Thyroid gland (tissue), 4 donors: ENCODE data around the gene ZNF184. TPM values are rescaled to one million over a fixed set of nuclear protein-coding genes. Genes with fewer than 3 reads are reported as not detected.

Source experiments
- DNase-seq, 2 donors: peaks; one replicate each; pipeline ENCODE4 v3.0.0-alpha.2; 2019
- H3K27ac ChIP-seq, 3 donors: fragments of 200-600 bp; sonication (generic); 1 replicate in 2 of 3; 2 replicates in 1 of 3; pipeline ENCODE4 v1.5.1; 2016 to 2019; ENCODE audit warnings: mild to moderate bottlenecking in 1 of 3, moderate library complexity in 1 of 3
- H3K27me3 ChIP-seq: fragments of 200-600 bp; sonication (generic); one replicate; pipeline ENCODE4 v1.5.1; 2019
- H3K36me3 ChIP-seq, 2 donors: fragments of 200-600 bp; sonication (generic); one replicate each; pipeline ENCODE4 v1.5.1; 2016 to 2019
- H3K4me1 ChIP-seq, 2 donors: fragments of 200-600 bp; sonication (generic); one replicate each; pipeline ENCODE4 v1.5.1; 2017 to 2019
- H3K4me3 ChIP-seq, 3 donors: fragments of 200-600 bp; sonication (generic); replicated peaks in 1 of 3; 1 replicate in 2 of 3; 2 replicates in 1 of 3; pipeline ENCODE4 v1.5.1; 2016; ENCODE audit warnings: mild to moderate bottlenecking in 1 of 3
- H3K9me3 ChIP-seq: fragments of 200-600 bp; sonication (generic); one replicate; pipeline ENCODE4 v1.5.1; 2017
- POLR2A ChIP-seq, 2 donors: fragments of 450-650 bp; IDR thresholded peaks; one replicate each; pipeline ENCODE4 v1.6.1; 2017; ENCODE audit warnings: antibody characterized with exemption in 2 of 2, mild to moderate bottlenecking in 2 of 2, moderate library complexity in 1 of 2
- WGBS, 2 donors: methylation state at CpG; one replicate each; pipeline ENCODE4 v1.1.5; 2017; 5-methylcytosine and 5-hydroxymethylcytosine counted together
- intact Hi-C: fragments of 100-400 bp; cut with DNase I; formaldehyde crosslinking; loops from one replicate; pipeline ENCODE4 v1.15.1; 2023
- total RNA-seq, 4 donors: library from RNA; depleted of rRNA; stranded (reverse); fragments of >200 nt; gene quantifications; one replicate each; pipeline ENCODE4 v1.2.3, GENCODE V29; 2016
- TF ChIP-seq, protein P1 (sequence below), 6 experiments: fragments of 200-600 bp in 3 of 6; fragments of 450-650 bp in 3 of 6; sonication (generic) in 3 of 6; IDR thresholded peaks; one replicate each; pipeline ENCODE4 v1.5.1; 2016 to 2019; ENCODE audit warnings: antibody characterized with exemption in 6 of 6, mild to moderate bottlenecking in 2 of 6, inconsistent platforms in 1 of 6, moderate library complexity in 1 of 6

ZNF184 gene
- total RNA-seq, 4 donors from 2014 or later: 7.6 to 12.1 (median 10.9) TPM

DNA sequence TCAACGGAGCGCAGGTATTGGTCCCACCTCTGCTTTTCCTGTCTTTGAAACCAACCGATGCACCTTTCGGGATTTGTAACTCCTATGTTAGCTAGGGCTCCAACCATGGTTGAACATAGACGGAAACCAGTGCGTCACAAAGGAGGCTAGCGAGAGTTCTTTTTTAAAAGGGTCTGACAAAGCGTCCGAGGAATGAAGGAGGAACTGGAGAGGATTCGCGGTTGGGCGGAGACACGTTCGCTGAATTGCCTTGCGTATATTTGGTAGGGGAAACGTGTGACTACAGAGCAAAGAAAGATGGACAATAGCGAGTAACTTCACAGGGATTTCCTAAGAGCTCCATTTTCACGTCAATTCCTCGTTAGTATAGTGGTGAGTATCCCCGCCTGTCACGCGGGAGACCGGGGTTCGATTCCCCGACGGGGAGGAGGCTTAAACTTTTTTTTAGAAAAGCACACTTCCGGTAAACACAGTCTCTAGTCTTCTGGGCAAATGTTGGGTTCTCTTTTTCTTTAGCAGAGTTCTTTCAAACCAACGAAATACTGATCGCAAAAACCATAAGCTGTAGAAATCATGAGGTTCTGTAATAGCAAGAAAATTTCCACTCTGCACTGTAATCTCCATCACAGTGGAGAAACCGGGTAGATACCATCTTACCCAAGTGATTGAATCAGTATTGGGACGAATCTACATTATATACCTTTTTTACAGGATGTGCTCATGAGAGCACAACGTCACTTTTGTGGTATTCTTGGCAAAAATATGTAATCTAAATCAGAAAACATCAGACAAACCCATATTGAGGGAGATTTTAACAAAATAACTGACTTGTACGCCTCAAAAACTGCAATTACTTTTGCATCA lies 6.6 kb upstream of the ZNF184 start:
- Histone ChIP-seq H3K27ac (peak overlapping the region; percentile 95 to 99 (median 98)), H3K36me3 (no peaks in the 10 kb centered on the region), H3K4me3 (peak overlapping the region; percentile 7 to 76 (median 71)), H3K27me3 (no peaks in the 10 kb centered on the region), H3K4me1 (peaks cover 0 to 12% of the 10 kb centered on the region in 2 donors), H3K9me3 (no peaks in the 10 kb centered on the region)
- 3 to 4% methylated on average over 33 of the region's 33 CpGs for WGBS, 2 donors
- DNase-seq: peak; percentile 72 to 79
- intact Hi-C loops: no loop called here
- peak in 1 of 2 donors; percentile 61 for TF ChIP-seq POLR2A (IDR thresholded peaks at IDR 0.05)
- TF ChIP-seq, protein P1, sequence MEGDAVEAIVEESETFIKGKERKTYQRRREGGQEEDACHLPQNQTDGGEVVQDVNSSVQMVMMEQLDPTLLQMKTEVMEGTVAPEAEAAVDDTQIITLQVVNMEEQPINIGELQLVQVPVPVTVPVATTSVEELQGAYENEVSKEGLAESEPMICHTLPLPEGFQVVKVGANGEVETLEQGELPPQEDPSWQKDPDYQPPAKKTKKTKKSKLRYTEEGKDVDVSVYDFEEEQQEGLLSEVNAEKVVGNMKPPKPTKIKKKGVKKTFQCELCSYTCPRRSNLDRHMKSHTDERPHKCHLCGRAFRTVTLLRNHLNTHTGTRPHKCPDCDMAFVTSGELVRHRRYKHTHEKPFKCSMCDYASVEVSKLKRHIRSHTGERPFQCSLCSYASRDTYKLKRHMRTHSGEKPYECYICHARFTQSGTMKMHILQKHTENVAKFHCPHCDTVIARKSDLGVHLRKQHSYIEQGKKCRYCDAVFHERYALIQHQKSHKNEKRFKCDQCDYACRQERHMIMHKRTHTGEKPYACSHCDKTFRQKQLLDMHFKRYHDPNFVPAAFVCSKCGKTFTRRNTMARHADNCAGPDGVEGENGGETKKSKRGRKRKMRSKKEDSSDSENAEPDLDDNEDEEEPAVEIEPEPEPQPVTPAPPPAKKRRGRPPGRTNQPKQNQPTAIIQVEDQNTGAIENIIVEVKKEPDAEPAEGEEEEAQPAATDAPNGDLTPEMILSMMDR (IDR thresholded peaks at IDR 0.05): no peak

DNA sequence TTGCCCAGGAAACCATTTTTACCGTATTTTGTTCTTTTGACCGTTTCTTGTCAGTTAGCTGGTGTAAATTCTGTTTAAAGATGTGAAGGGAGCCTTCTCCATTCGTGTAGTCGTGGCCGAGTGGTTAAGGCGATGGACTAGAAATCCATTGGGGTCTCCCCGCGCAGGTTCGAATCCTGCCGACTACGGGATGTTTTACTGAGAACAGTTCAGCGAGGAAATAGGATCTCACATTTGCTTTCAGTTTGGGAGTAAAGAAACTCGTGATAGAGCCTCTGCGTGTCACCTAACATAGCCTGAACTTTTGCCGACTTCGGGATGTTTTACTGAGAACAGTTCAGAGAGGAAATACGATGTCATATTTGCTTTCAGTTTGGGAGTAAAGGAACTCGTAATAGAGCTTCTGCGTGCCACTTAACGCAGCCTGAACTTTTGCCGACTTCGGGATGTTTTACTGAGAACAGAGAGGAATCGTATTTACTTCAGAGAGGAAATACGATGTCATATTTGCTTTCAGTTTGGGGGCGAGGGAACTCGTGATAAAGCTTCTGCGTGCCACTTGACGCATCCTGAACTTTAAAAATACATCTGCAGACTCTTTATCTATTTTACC lies 5.9 kb upstream of the ZNF184 start:
- Histone ChIP-seq H3K27me3 (no peaks in the 10 kb centered on the region), H3K4me3 (peak overlapping the region; percentile 7 to 76 (median 71)), H3K4me1 (peaks cover 0 to 12% of the 10 kb centered on the region in 2 donors), H3K27ac (peak overlapping the region; percentile 95 to 99 (median 98)), H3K36me3 (no peaks in the 10 kb centered on the region), H3K9me3 (no peaks in the 10 kb centered on the region)
- DNase-seq: peak; percentile 94 to 95
- no peak for TF ChIP-seq POLR2A (IDR thresholded peaks at IDR 0.05)
- TF ChIP-seq, protein P1 (IDR thresholded peaks at IDR 0.05): peak in 1 of 6 experiments; percentile 1
- intact Hi-C loops: no loop called here
- WGBS, 2 donors: 0 to 1% methylated on average over 28 of the region's 28 CpGs

DNA sequence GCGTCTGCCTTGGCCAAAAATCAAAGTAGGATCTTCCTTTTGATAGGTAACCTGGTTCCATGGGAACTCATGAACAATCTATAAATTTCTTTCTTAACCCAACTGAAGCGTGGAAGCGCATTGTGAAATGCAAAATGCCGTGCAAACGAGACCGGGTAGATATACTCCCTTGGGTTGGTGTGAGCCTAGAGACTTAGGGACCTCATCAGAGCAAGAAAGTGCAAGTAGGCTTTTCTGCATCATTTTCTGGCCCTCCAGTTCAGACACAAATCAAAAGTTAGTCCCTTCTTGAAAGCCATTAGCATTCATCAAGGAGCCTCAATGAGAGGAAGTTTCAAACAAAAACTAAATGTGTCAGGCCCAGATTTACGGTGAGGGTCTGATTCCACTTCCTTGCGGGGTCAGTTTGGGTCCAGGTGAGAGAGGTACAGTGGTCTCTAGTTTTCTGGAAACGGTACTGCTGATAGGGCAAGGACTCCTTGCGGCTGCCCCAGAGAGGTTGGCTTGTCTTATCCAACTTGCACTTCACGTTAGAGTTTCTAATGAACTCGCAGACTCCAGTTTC lies 5.3 kb upstream of the ZNF184 start:
- intact Hi-C loops: no loop called here
- TF ChIP-seq POLR2A (IDR thresholded peaks at IDR 0.05): no peak
- TF ChIP-seq, protein P1 (IDR thresholded peaks at IDR 0.05): peak in 1 of 6 experiments; percentile 3
- H3K27ac ChIP-seq: peak overlapping the region; percentile 95 to 99 (median 98)

DNA sequence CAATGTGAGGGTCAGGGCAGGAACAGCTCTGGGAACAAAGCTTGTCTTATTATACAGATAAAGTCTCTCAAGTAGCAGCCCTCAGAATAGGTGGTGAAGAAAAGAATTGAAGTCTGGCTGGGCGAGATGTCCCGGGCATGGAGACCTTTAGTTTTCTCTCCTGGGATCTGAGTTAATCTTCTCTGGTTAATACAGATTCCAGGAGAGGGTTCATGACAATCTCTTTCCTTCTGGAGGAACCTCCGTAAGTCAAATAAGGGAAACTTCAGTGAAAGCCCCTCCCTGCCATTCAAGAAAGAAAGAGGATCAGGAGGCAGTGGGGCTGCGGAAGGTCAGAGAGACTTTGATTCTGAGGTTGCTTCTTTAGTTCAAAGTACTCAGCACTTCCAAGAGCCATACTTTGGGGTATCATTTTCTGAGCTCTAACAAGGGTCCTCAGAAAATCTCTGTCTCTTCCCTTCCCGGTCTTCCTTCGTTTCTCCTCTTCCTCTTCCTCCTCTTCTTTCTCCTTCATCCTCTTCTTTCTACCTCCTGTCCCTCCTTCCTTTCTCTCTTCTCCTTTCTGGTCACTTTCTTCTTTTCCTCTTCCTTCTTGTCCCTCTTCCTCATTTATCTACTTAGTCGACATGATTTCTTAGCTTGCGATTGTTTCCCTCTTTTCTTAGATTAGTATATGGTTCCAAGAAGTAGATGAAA lies 4.6 kb upstream of the ZNF184 start:
- H3K9me3 ChIP-seq: no peaks in the 10 kb centered on the region
- H3K27ac ChIP-seq: peak overlapping the region in 1 of 3 donors; percentile 99
- intact Hi-C loops: no loop called here

More for the DNA sequence above, 5.3 kb upstream of the ZNF184 start:
- Histone ChIP-seq H3K9me3 (no peaks in the 10 kb centered on the region), H3K27me3 (no peaks in the 10 kb centered on the region), H3K4me1 (peaks cover 0 to 12% of the 10 kb centered on the region in 2 donors), H3K4me3 (peak overlapping the region in 2 of 3 donors; percentile 71 to 76), H3K36me3 (no peaks in the 10 kb centered on the region)
- DNase-seq: no peak
- WGBS, 2 donors: 9 to 27% methylated on average over 11 to 12 of the region's 12 CpGs

More for the DNA sequence above, 4.6 kb upstream of the ZNF184 start:
- H3K36me3 ChIP-seq: no peaks in the 10 kb centered on the region
- H3K4me1 ChIP-seq: peaks cover 0 to 12% of the 10 kb centered on the region in 2 donors
- no peaks in the 10 kb centered on the region for H3K27me3 ChIP-seq
- H3K4me3 ChIP-seq: peak overlapping the region in 1 of 3 donors; percentile 76
- TF ChIP-seq POLR2A (IDR thresholded peaks at IDR 0.05): no peak
- TF ChIP-seq, protein P1 (IDR thresholded peaks at IDR 0.05): no peak
- DNase-seq: no peak
- 53 to 66% methylated on average over 8 of the region's 8 CpGs for WGBS, 2 donors
